H1 (cell line): ENCODE data around the gene SLC6A19. TPM values are rescaled to one million over a fixed set of nuclear protein-coding genes. Genes with fewer than 3 reads are reported as not detected.

Experiments used
- CHD1 ChIP-seq: IDR thresholded peaks from 2 replicates; pipeline ENCODE4 v1.6.1; 2012; ENCODE audit warnings: low read depth, low read length, improper control_type of control experiment
- CREB1 ChIP-seq: IDR thresholded peaks from 2 replicates; pipeline ENCODE4 v1.6.1; 2012; ENCODE audit warnings: inconsistent platforms
- EGR1 ChIP-seq: IDR thresholded peaks from 2 replicates; pipeline ENCODE4 v1.6.1; 2011; ENCODE audit warnings: low read depth, low read length, borderline replicate concordance
- SIX5 ChIP-seq: IDR thresholded peaks from 2 replicates; pipeline ENCODE4 v1.6.1; 2011; ENCODE audit warnings: mild to moderate bottlenecking, low read depth, low read length
- TAF7 ChIP-seq: optimal IDR thresholded peaks from 2 replicates; pipeline ENCODE3; 2011; ENCODE audit warnings: low read depth, mild to moderate bottlenecking, inconsistent platforms, low read length, moderate library complexity, borderline replicate concordance
- polyA plus RNA-seq, 7 experiments: library from polyadenylated mRNA; depleted of rRNA in 3 of 7; stranded (reverse) in 5 of 7; unstranded in 2 of 7; fragments of >200 nt in 5 of 7; fragments of 200-250 nt in 2 of 7; gene quantifications; 1 replicate in 5 of 7; 2 replicates in 1 of 7; 4 replicates in 1 of 7; pipeline versions ENCODE4 v1.2.1 to v1.2.3, GENCODE V29; 2011 to 2013; ENCODE audit warnings: missing spikeins in 2 of 7, mixed read lengths in 2 of 7
- total RNA-seq: library from RNA; stranded (reverse); fragmentation: NEBNext Ultra II Directional; extraction: Animal tissue kit (Norgen Biotek cat#: 25700); gene quantifications from 2 replicates; pipeline ENCODE4 v1.2.1, GENCODE V29; 2021
- TF ChIP-seq, protein P1 (sequence below): fragments of 300-600 bp; sonication (generic); IDR thresholded peaks from 2 replicates; pipeline ENCODE4 v1.7.1; 2012; ENCODE audit warnings: low read length, moderate library complexity, mild to moderate bottlenecking, inconsistent platforms; ENCODE audit not compliant: insufficient replicate concordance

SLC6A19 gene
- total and polyA plus RNA-seq, 2 of the 8 experiments (the other 6 are each of a cell fraction or from before 2014, with no cell fraction given): 0.02 TPM; not detected in 1

DNA sequence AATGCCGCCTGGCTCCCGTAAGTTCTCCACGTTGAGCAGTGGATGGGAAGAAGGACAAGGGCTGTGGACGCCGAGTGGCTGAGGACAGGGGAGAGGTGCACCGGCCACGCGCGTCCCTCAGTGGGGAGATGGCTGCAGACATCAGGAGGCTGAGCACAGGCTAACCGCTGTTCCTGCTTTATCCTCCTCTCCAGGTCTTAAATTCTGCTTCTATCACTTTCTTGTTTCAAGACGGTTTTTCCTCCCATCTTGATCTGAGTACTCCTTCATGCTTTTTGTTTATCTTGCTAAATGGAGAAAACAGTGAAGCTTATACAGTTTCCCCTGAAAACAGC lies 42.1 kb upstream of the SLC6A19 start (continued):
- TF ChIP-seq, protein P1, sequence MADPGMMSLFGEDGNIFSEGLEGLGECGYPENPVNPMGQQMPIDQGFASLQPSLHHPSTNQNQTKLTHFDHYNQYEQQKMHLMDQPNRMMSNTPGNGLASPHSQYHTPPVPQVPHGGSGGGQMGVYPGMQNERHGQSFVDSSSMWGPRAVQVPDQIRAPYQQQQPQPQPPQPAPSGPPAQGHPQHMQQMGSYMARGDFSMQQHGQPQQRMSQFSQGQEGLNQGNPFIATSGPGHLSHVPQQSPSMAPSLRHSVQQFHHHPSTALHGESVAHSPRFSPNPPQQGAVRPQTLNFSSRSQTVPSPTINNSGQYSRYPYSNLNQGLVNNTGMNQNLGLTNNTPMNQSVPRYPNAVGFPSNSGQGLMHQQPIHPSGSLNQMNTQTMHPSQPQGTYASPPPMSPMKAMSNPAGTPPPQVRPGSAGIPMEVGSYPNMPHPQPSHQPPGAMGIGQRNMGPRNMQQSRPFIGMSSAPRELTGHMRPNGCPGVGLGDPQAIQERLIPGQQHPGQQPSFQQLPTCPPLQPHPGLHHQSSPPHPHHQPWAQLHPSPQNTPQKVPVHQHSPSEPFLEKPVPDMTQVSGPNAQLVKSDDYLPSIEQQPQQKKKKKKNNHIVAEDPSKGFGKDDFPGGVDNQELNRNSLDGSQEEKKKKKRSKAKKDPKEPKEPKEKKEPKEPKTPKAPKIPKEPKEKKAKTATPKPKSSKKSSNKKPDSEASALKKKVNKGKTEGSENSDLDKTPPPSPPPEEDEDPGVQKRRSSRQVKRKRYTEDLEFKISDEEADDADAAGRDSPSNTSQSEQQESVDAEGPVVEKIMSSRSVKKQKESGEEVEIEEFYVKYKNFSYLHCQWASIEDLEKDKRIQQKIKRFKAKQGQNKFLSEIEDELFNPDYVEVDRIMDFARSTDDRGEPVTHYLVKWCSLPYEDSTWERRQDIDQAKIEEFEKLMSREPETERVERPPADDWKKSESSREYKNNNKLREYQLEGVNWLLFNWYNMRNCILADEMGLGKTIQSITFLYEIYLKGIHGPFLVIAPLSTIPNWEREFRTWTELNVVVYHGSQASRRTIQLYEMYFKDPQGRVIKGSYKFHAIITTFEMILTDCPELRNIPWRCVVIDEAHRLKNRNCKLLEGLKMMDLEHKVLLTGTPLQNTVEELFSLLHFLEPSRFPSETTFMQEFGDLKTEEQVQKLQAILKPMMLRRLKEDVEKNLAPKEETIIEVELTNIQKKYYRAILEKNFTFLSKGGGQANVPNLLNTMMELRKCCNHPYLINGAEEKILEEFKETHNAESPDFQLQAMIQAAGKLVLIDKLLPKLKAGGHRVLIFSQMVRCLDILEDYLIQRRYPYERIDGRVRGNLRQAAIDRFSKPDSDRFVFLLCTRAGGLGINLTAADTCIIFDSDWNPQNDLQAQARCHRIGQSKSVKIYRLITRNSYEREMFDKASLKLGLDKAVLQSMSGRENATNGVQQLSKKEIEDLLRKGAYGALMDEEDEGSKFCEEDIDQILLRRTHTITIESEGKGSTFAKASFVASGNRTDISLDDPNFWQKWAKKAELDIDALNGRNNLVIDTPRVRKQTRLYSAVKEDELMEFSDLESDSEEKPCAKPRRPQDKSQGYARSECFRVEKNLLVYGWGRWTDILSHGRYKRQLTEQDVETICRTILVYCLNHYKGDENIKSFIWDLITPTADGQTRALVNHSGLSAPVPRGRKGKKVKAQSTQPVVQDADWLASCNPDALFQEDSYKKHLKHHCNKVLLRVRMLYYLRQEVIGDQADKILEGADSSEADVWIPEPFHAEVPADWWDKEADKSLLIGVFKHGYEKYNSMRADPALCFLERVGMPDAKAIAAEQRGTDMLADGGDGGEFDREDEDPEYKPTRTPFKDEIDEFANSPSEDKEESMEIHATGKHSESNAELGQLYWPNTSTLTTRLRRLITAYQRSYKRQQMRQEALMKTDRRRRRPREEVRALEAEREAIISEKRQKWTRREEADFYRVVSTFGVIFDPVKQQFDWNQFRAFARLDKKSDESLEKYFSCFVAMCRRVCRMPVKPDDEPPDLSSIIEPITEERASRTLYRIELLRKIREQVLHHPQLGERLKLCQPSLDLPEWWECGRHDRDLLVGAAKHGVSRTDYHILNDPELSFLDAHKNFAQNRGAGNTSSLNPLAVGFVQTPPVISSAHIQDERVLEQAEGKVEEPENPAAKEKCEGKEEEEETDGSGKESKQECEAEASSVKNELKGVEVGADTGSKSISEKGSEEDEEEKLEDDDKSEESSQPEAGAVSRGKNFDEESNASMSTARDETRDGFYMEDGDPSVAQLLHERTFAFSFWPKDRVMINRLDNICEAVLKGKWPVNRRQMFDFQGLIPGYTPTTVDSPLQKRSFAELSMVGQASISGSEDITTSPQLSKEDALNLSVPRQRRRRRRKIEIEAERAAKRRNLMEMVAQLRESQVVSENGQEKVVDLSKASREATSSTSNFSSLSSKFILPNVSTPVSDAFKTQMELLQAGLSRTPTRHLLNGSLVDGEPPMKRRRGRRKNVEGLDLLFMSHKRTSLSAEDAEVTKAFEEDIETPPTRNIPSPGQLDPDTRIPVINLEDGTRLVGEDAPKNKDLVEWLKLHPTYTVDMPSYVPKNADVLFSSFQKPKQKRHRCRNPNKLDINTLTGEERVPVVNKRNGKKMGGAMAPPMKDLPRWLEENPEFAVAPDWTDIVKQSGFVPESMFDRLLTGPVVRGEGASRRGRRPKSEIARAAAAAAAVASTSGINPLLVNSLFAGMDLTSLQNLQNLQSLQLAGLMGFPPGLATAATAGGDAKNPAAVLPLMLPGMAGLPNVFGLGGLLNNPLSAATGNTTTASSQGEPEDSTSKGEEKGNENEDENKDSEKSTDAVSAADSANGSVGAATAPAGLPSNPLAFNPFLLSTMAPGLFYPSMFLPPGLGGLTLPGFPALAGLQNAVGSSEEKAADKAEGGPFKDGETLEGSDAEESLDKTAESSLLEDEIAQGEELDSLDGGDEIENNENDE: no peak
- TF ChIP-seq TAF7 (no peak), CREB1 (no peak), EGR1 (no peak), CHD1 (no peak), SIX5 (no peak)
